T-cell (primary cell): ENCODE data around the gene ALCAM. TPM values are rescaled to one million over a fixed set of nuclear protein-coding genes. Genes with fewer than 3 reads are reported as not detected.

Source experiments
- ATAC-seq, 4 experiments: fragments of 200-7000 bp in 3 of 4; fragments of 150-1000 bp in 1 of 4; cut with Tn5 transposase; replicated peaks in 1 of 4; 1 replicate in 3 of 4; 2 replicates in 1 of 4; pipeline ENCODE4 v1.10.0; 2021; ENCODE audit warnings: moderate library complexity in 3 of 4, mild to moderate bottlenecking in 2 of 4, moderate number of reproducible peaks in 1 of 4
- CTCF ChIA-PET, 2 donors: fragments of 300-600 bp; sonication (Branson Sonifier 250); formaldehyde crosslinking; loops; one replicate each; lab custom pipeline; 2022; ENCODE audit warnings: antibody characterized with exemption in 2 of 2; lab: Charles Lee
- POLR2A ChIA-PET, 2 donors: fragments of 300-600 bp; sonication (Branson Sonifier 250); formaldehyde crosslinking; loops; one replicate each; lab custom pipeline; 2022; ENCODE audit warnings: antibody characterized with exemption in 2 of 2; lab: Charles Lee
- DNase-seq, 35 experiments: peaks; one replicate each; pipeline versions ENCODE4 v3.0.0 to v3.0.0-alpha.2; 2013 to 2023
- H3K27ac ChIP-seq: one replicate; pipeline ENCODE4 v1.5.1; 2013; ENCODE audit warnings: low read length
- H3K27me3 ChIP-seq, 2 experiments: replicated peaks in 1 of 2; 1 replicate in 1 of 2; 2 replicates in 1 of 2; pipeline versions ENCODE4 v1.6.1 to v1.7.0; 2013; ENCODE audit warnings: low read length in 1 of 2, mixed read lengths in 1 of 2; ENCODE audit not compliant: control insufficient read depth in 2 of 2, insufficient read depth in 2 of 2; ENCODE audit errors: extremely low read depth in 1 of 2
- H3K36me3 ChIP-seq, 2 donors: 1 replicate in 1 of 2; 2 replicates in 1 of 2; pipeline versions ENCODE4 v1.6.1 to v1.7.0; 2013; ENCODE audit warnings: low read length in 1 of 2; ENCODE audit not compliant: control insufficient read depth in 2 of 2, insufficient read depth in 1 of 2; ENCODE audit errors: extremely low read depth in 1 of 2
- H3K4me1 ChIP-seq, 2 experiments: 1 replicate in 1 of 2; 2 replicates in 1 of 2; pipeline versions ENCODE4 v1.6.1 to v1.7.0; 2013; ENCODE audit warnings: low read length in 2 of 2, mixed read lengths in 1 of 2; ENCODE audit not compliant: insufficient read depth in 2 of 2, control insufficient read depth in 1 of 2; ENCODE audit errors: extremely low read depth in 1 of 2
- H3K4me3 ChIP-seq, 2 donors: 1 replicate in 1 of 2; 2 replicates in 1 of 2; pipeline versions ENCODE4 v1.5.1 to v1.7.0; 2013; ENCODE audit warnings: mild to moderate bottlenecking in 2 of 2, low read length in 1 of 2, moderate library complexity in 1 of 2; ENCODE audit not compliant: control insufficient read depth in 1 of 2; ENCODE audit errors: extremely low read depth in 1 of 2
- H3K9me3 ChIP-seq: 2 replicates; pipeline ENCODE4 v1.7.0; 2013
- H3K27ac Mint-ChIP-seq, 2 donors: one replicate each; pipeline ENCODE4 v1.8.0; 2020 to 2021; ENCODE audit warnings: mild to moderate bottlenecking in 2 of 2, mixed read lengths in 2 of 2
- H3K27me3 Mint-ChIP-seq, 2 donors: one replicate each; pipeline ENCODE4 v1.8.0; 2021 to 2022; ENCODE audit warnings: mixed read lengths in 2 of 2
- H3K36me3 Mint-ChIP-seq: one replicate; pipeline ENCODE4 v1.8.0; 2021; ENCODE audit warnings: mixed read lengths
- H3K4me1 Mint-ChIP-seq, 3 donors: one replicate each; pipeline ENCODE4 v1.8.0; 2020 to 2022; ENCODE audit warnings: mixed read lengths in 3 of 3, mild to moderate bottlenecking in 1 of 3
- H3K4me3 Mint-ChIP-seq, 3 donors: one replicate each; pipeline ENCODE4 v1.8.0; 2020 to 2022; ENCODE audit warnings: mild to moderate bottlenecking in 3 of 3, mixed read lengths in 3 of 3, moderate library complexity in 3 of 3
- H3K9me3 Mint-ChIP-seq, 3 donors: one replicate each; pipeline ENCODE4 v1.8.0; 2020 to 2022; ENCODE audit warnings: mixed read lengths in 3 of 3
- WGBS: methylation state at CpG from one replicate; pipeline ENCODE4 v1.1.5; 2013; ENCODE audit warnings: missing lambda C conversion rate; ENCODE audit not compliant: insufficient coverage; 5-methylcytosine and 5-hydroxymethylcytosine counted together
- total RNA-seq, 35 experiments: library from RNA in 6 of 35; stranded (reverse) in 6 of 35; fragments of 120-200 nt in 1 of 35; gene quantifications; one replicate each; pipeline versions ENCODE4 v1.2.1 to v1.2.4 and lab custom pipeline; 2013 to 2026

Gene ALCAM
- total RNA-seq, 5 donors from 2014 or later (not counting 1 experiment from before 2014, with no cell fraction given), result 3.4 to 6.2 (median 4.6) TPM

DNA sequence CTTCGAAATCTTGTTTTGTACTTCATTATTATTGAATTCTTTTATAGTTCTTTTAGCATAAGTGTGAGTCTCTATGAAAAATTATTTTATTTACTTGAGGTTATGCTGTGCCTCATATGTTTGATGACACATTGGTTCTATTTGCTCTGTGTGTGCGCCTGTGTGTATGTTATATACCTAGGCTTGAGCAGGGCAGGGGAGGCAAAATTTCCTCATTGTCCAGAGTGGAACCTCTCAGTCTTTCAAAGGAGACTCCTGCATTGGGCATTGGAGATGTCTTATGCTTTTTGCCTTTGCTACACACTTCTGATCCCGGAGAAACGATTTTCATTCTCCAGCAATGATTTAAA, 58.4 kb downstream of the ALCAM start:
- Mint-ChIP-seq H3K9me3 (no peaks in the 10 kb centered on the region), H3K27ac (no peak overlapping the region), H3K36me3 (no peaks in the 10 kb centered on the region), H3K27me3 (peaks cover 0 to 3% of the 10 kb centered on the region in 2 donors), H3K4me1 (no peaks in the 10 kb centered on the region), H3K4me3 (no peak overlapping the region)
- H3K4me1 ChIP-seq, result no peaks in the 10 kb centered on the region
- no peaks in the 10 kb centered on the region for H3K27me3 ChIP-seq
- H3K4me3 ChIP-seq, result no peak overlapping the region
- no peak overlapping the region for H3K27ac ChIP-seq
- ChIA-PET CTCF (interaction anchor here in 1 of 2 donors (1.0 kb wide), 1 partner anchor 10 kb away, joined by 3 read pairs; no protein-coding TSS in a partner anchor), POLR2A (no interaction called here)
- no CpG with 5 or more reads among the region's 4 CpGs for WGBS
- DNase-seq, result no peak
- ATAC-seq, result no peak
- no peaks in the 10 kb centered on the region for H3K9me3 ChIP-seq
- H3K36me3 ChIP-seq, result no peaks in the 10 kb centered on the region

DNA sequence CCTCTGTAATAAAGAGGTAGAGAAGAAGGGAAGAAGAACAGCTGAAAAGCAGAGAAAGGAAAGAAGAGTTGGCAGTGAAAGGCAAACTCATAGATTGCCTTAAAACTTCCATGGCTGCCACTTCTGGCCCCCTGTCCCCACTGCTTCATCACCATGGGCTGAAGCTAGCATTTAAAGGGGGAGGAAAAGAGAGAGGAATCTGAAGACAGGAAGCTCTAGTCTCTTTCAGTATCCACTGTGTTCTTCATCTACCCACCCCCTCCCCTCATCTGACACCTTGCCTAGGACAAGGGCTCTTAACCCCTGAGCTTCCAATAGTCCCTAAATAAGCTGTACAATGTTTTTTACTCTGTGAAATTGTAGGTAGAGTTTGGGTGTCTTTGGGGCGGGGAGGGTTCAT, 60.6 kb downstream of the ALCAM start:
- ChIA-PET POLR2A (no interaction called here), CTCF (no interaction called here)
- Histone ChIP-seq H3K36me3 (no peaks in the 10 kb centered on the region), H3K27ac (no peak overlapping the region), H3K27me3 (no peaks in the 10 kb centered on the region), H3K4me3 (no peak overlapping the region), H3K9me3 (no peaks in the 10 kb centered on the region), H3K4me1 (no peaks in the 10 kb centered on the region)
- Mint-ChIP-seq H3K4me1 (no peaks in the 10 kb centered on the region), H3K9me3 (no peaks in the 10 kb centered on the region), H3K27me3 (no peaks in the 10 kb centered on the region), H3K4me3 (no peak overlapping the region), H3K36me3 (no peaks in the 10 kb centered on the region), H3K27ac (no peak overlapping the region)
- DNase-seq (no peak), ATAC-seq (no peak)
- WGBS, result no CpG with 5 or more reads among the region's 1 CpG

DNA sequence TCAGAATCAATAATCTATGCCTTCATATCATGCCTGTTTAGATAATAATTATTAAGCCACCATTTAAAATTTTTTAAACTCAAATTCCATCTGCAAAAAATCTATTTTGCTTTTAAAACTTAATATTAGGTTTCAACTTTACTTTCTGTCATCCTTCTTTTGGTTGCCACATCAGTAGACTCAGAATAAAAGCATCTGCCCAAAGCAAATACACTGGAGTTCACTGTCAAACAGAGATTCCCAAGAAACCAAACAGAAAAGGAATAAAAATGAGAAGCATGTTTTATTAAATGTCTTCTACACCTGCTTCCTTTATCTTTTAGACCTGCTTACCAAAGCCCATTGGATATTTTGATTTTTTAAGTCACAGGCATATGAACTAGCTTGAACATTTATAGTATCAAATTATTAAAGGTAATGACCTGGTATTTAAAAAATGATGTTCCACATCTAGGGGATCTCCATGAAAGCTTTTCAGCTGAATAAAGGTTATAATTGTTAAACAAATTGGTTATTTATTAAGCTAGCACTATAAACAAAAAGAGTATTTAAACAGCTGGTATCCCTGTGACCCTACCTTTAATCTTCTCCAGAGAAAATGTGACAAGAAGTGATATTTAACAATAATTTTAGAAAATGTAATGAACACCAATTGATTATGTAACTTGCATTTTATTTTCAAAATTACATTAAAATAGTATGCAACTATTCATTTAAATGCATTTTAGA, 62.5 kb downstream of the ALCAM start:
- Histone ChIP-seq H3K9me3 (no peaks in the 10 kb centered on the region), H3K27me3 (no peaks in the 10 kb centered on the region), H3K4me1 (no peaks in the 10 kb centered on the region), H3K4me3 (no peak overlapping the region), H3K36me3 (no peaks in the 10 kb centered on the region), H3K27ac (no peak overlapping the region)
- no peaks in the 10 kb centered on the region for H3K27me3 Mint-ChIP-seq
- no peaks in the 10 kb centered on the region for H3K9me3 Mint-ChIP-seq
- ATAC-seq (no peak), DNase-seq (no peak)
- no peak overlapping the region for H3K4me3 Mint-ChIP-seq
- no peaks in the 10 kb centered on the region for H3K4me1 Mint-ChIP-seq
- POLR2A ChIA-PET, result no interaction called here
- CTCF ChIA-PET, result interaction anchor here in 1 of 2 donors (0.5 kb wide), 1 partner anchor 1180 kb away, joined by 3 read pairs; no protein-coding TSS in a partner anchor
- no peak overlapping the region for H3K27ac Mint-ChIP-seq
- no peaks in the 10 kb centered on the region for H3K36me3 Mint-ChIP-seq

DNA sequence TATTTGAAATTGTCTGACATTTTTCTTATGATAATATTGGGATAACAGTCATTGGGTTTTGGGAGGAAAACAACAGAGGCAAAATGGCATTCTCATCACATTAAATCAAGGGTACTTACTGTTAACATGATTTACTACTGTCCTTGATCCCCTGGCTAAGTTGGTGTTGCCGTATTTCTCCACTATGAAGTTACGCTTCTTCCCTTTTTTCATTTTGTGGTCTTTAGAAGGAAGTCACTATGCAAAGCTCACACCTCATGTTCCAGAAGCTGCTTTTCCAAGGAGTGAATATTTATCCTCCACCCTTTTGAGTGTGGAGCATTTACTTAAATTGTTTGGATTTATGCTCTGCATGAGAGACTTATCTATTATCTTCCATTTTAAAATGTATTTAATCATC, 63.7 kb downstream of the ALCAM start:
- Mint-ChIP-seq H3K4me3 (no peak overlapping the region), H3K27ac (no peak overlapping the region), H3K36me3 (no peaks in the 10 kb centered on the region), H3K27me3 (no peaks in the 10 kb centered on the region), H3K4me1 (no peaks in the 10 kb centered on the region), H3K9me3 (peaks cover 0 to 3% (median 0%) of the 10 kb centered on the region in 3 donors)
- Histone ChIP-seq H3K27ac (no peak overlapping the region), H3K36me3 (no peaks in the 10 kb centered on the region), H3K9me3 (no peaks in the 10 kb centered on the region), H3K4me3 (no peak overlapping the region), H3K4me1 (no peaks in the 10 kb centered on the region), H3K27me3 (no peaks in the 10 kb centered on the region)
- ChIA-PET POLR2A (no interaction called here), CTCF (no interaction called here)
- WGBS, result no CpG with 5 or more reads among the region's 2 CpGs
- ATAC-seq (no peak), DNase-seq (no peak)

DNA sequence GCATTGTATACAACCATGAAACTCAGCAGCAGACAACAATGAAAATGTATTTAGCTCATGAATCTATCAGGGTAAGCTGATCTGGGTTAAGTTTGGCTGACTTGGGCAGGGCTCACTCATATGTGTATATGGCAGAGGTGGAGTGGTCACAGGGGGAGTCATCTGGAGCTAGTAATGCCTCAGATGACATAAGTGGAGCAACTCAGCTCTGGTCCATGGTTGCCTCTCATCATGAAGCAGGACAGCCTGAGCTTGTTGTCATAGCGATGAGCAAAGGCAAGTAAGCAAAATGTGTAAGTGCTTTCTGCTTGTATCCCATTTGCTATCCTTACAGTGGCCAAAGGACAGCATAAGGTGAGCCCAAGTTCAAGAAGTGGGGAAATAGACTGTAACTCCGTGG, 64.5 kb downstream of the ALCAM start:
- Mint-ChIP-seq H3K36me3 (no peaks in the 10 kb centered on the region), H3K9me3 (peaks cover 0 to 4% (median 0%) of the 10 kb centered on the region in 3 donors), H3K4me3 (no peak overlapping the region), H3K27me3 (no peaks in the 10 kb centered on the region), H3K4me1 (no peaks in the 10 kb centered on the region), H3K27ac (no peak overlapping the region)
- H3K9me3 ChIP-seq, result no peaks in the 10 kb centered on the region
- ATAC-seq, result no peak
- no peaks in the 10 kb centered on the region for H3K4me1 ChIP-seq
- H3K4me3 ChIP-seq, result no peak overlapping the region
- ChIA-PET CTCF (interaction anchor here in 1 of 2 donors (0.7 kb wide), 1 partner anchor 864 kb away, joined by 3 read pairs; no protein-coding TSS in a partner anchor), POLR2A (interaction anchor here in 1 of 2 donors (0.6 kb wide), 1 partner anchor 111 kb away, joined by 3 read pairs; no protein-coding TSS in a partner anchor)
- H3K27me3 ChIP-seq, result no peaks in the 10 kb centered on the region
- H3K27ac ChIP-seq, result no peak overlapping the region
- WGBS, result no CpG with 5 or more reads among the region's 2 CpGs
- no peak for DNase-seq
- no peaks in the 10 kb centered on the region for H3K36me3 ChIP-seq

DNA sequence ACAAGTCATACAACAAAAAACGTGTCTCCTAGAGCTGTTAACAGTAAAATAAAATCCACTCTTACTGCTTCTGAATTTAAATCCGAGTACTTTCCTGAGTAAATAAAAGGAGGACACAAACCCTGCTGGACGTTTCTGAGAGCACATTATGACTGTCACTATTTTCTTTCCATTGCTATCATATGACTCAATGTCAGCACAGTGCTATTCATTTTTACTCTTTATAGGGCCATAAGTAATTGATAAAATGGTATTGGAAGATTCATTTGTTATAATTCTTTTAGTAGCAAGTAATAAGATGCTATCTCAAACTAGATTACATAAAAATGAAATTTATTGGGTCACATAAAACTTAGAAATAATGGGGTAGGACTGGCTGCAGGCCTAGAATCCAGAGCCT, 68.6 kb downstream of the ALCAM start:
- Mint-ChIP-seq H3K4me1 (no peaks in the 10 kb centered on the region), H3K4me3 (no peak overlapping the region), H3K36me3 (peaks cover 4% of the 10 kb centered on the region), H3K27ac (no peak overlapping the region), H3K27me3 (no peaks in the 10 kb centered on the region), H3K9me3 (peaks cover 0 to 4% (median 0%) of the 10 kb centered on the region in 3 donors)
- WGBS, result no CpG with 5 or more reads among the region's 3 CpGs
- H3K27ac ChIP-seq, result no peak overlapping the region
- DNase-seq (no peak), ATAC-seq (no peak)
- no peaks in the 10 kb centered on the region for H3K4me1 ChIP-seq
- ChIA-PET CTCF (interaction anchor here in 1 of 2 donors (0.6 kb wide), 1 partner anchor 1920 kb away, joined by 3 read pairs; no protein-coding TSS in a partner anchor), POLR2A (no interaction called here)
- H3K4me3 ChIP-seq, result no peak overlapping the region
- no peaks in the 10 kb centered on the region for H3K27me3 ChIP-seq
- H3K9me3 ChIP-seq, result no peaks in the 10 kb centered on the region
- H3K36me3 ChIP-seq, result no peaks in the 10 kb centered on the region
